ENCODE data around the gene AK5. TPM values are rescaled to one million over a fixed set of nuclear protein-coding genes. Genes with fewer than 3 reads are reported as not detected.

Gene AK5
- total and polyA plus RNA-seq, 2 experiments from 2014 or later: 8.8 to 12.2 TPM

- TF ChIP-seq REST (IDR thresholded peaks at IDR 0.05; ENCODE audit: unreplicated experiment) (no peak), EZH2phosphoT487 (IDR thresholded peaks at IDR 0.05; ENCODE audit: unreplicated experiment) (no peak)
Measured at GRCh38 chr1:77434967-77435366, 153.1 kb downstream of the AK5 start (continued).

- no peaks in the 10 kb centered on the region for H3K9me2 ChIP-seq (ENCODE audit: insufficient read depth)
- H3K27me3 ChIP-seq (ENCODE audit: insufficient read depth): no peaks in the 10 kb centered on the region
- no peak overlapping the region for H3K4me3 ChIP-seq
- no peaks in the 10 kb centered on the region for H3K4me1 ChIP-seq (ENCODE audit: insufficient read depth)
- no peak overlapping the region for H3K27ac ChIP-seq (ENCODE audit: low read depth)
- Mint-ChIP-seq H3K4me1 (no peaks in the 10 kb centered on the region), H3K27ac (no peak overlapping the region), H3K36me3 (ENCODE audit: low read depth) (no peaks in the 10 kb centered on the region), H3K4me3 (no peak overlapping the region), H3K27me3 (ENCODE audit: insufficient read depth, low read depth, poor library complexity) (no peaks in the 10 kb centered on the region), H3K9me3 (no peaks in the 10 kb centered on the region; the same call in 2 of the 3 replicates)
- H4K20me1 ChIP-seq (replicated peaks; ENCODE audit: insufficient read depth): no peaks in the 10 kb centered on the region
- no peaks in the 10 kb centered on the region for H3K36me3 ChIP-seq (ENCODE audit: insufficient read depth)
- DNase-seq (ENCODE audit: low spot score): no peak
- H3K4me2 ChIP-seq: no peak overlapping the region
- ATAC-seq: no peak
- no peaks in the 10 kb centered on the region for H3K79me2 ChIP-seq (replicated peaks; ENCODE audit: insufficient read depth)
- H2AFZ ChIP-seq: no peak overlapping the region
- no peaks in the 10 kb centered on the region for H3F3A ChIP-seq (replicated peaks; ENCODE audit: low read depth)
- TF ChIP-seq REST (IDR thresholded peaks at IDR 0.05; ENCODE audit: unreplicated experiment): no peak
- TF ChIP-seq EZH2phosphoT487 (IDR thresholded peaks at IDR 0.05; ENCODE audit: unreplicated experiment): no peak
- TF ChIP-seq JUNB (IDR thresholded peaks at IDR 0.05; ENCODE audit: unreplicated experiment): no peak
- no peak for TF ChIP-seq ZNF462 (CRISPR knock-in tag; IDR thresholded peaks at IDR 0.05)
- TF ChIP-seq CTCF (conservative IDR thresholded peaks at IDR 0.05; ENCODE audit: low read depth in 2 of 2): no peak
- TF ChIP-seq EZH2 (IDR thresholded peaks at IDR 0.05; ENCODE audit: low read depth, unreplicated experiment): no peak
Measured at GRCh38 chr1:77438236-77438913, 156.6 kb downstream of the AK5 start.

Measured in GM23338 (cell line).